Neural progenitor cell (in vitro differentiated cells): ENCODE results near the gene THSD1.

Experiments
- EZH2 ChIP-seq: fragments of 200-600 bp; sonication (generic); IDR thresholded peaks from 2 replicates; pipeline ENCODE4 v1.6.1; 2017; ENCODE audit warnings: antibody characterized with exemption, mild to moderate bottlenecking, moderate library complexity
- TF ChIP-seq, protein P1 (sequence below): fragments of 200-600 bp; sonication (generic); IDR thresholded peaks from 2 replicates; pipeline ENCODE4 v1.5.1; 2017; ENCODE audit warnings: antibody characterized with exemption, mild to moderate bottlenecking

DNA sequence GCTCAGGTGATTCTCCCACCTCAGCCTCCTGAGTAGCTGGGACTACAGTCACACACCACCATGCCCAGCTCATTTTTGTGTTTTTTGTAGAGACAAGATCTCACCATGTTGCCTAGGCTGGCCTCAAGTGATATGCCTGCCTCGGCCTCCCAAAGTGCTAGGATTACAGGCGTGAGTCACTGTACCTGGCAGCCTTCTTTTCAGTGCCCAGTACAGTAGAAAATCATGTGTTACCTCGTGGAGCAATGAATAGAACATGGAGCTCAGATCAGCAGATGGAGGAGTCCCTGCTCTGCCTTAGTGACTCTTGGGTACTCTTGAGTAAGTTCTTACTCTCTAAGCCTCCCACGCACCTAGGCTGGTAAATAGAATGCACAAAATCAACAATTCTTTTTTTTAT is 44.7 kb downstream of the THSD1 start:
- TF ChIP-seq, protein P1, sequence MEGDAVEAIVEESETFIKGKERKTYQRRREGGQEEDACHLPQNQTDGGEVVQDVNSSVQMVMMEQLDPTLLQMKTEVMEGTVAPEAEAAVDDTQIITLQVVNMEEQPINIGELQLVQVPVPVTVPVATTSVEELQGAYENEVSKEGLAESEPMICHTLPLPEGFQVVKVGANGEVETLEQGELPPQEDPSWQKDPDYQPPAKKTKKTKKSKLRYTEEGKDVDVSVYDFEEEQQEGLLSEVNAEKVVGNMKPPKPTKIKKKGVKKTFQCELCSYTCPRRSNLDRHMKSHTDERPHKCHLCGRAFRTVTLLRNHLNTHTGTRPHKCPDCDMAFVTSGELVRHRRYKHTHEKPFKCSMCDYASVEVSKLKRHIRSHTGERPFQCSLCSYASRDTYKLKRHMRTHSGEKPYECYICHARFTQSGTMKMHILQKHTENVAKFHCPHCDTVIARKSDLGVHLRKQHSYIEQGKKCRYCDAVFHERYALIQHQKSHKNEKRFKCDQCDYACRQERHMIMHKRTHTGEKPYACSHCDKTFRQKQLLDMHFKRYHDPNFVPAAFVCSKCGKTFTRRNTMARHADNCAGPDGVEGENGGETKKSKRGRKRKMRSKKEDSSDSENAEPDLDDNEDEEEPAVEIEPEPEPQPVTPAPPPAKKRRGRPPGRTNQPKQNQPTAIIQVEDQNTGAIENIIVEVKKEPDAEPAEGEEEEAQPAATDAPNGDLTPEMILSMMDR, result no peak
- no peak for TF ChIP-seq EZH2
